BLaER1 treated with 17β-estradiol and CSF1 and Interleukin-3, amounts not matched to agents 10 nM and 100 nM (cell line): ENCODE data around the gene ASXL3.

ENCODE experiments used
- H3K27ac ChIP-seq, 11 experiments: shearing (Covaris generic); formaldehyde crosslinking; 2 replicates each; pipeline ENCODE4 v1.8.1; 2022
- H3K27me3 ChIP-seq, 11 experiments: shearing (Covaris generic); formaldehyde crosslinking; 2 replicates each; pipeline ENCODE4 v1.8.1; 2022
- H3K36me3 ChIP-seq, 11 experiments: shearing (Covaris generic); formaldehyde crosslinking; 2 replicates each; pipeline ENCODE4 v1.8.1; 2022
- H3K4me1 ChIP-seq, 10 experiments: shearing (Covaris generic); formaldehyde crosslinking; 2 replicates each; pipeline ENCODE4 v1.8.1; 2022
- H3K4me2 ChIP-seq, 11 experiments: shearing (Covaris generic); formaldehyde crosslinking; 2 replicates each; pipeline ENCODE4 v1.8.1; 2022
- H3K4me3 ChIP-seq, 10 experiments: shearing (Covaris generic); formaldehyde crosslinking; 2 replicates each; pipeline ENCODE4 v1.8.1; 2022
- H3K9ac ChIP-seq, 11 experiments: shearing (Covaris generic); formaldehyde crosslinking; 2 replicates each; pipeline ENCODE4 v1.8.1; 2022
- H3K9me3 ChIP-seq, 11 experiments: shearing (Covaris generic); formaldehyde crosslinking; replicated peaks in 1 of 11; 2 replicates each; pipeline ENCODE4 v1.8.1; 2022
- H4K20me1 ChIP-seq, 11 experiments: shearing (Covaris generic); formaldehyde crosslinking; 2 replicates each; pipeline ENCODE4 v1.8.1; 2022
- Cebpa-rat ChIP-seq, 11 experiments: shearing (Covaris generic); IDR thresholded peaks; 2 replicates each; pipeline ENCODE4 v1.8.1; 2022

Gene ASXL3

GRCh38 chr18:33717339-33717738 lies 139.3 kb downstream of the ASXL3 start:
- Histone ChIP-seq H3K9ac (no peak overlapping the region), H3K9me3 (peaks cover 0 to 2% (median 0%) of the 10 kb centered on the region in 11 experiments; a peak in 1 of 22 replicates), H3K4me1 (peaks cover 0 to 8% (median 0%) of the 10 kb centered on the region in 10 experiments; a peak in 7 of 20 replicates), H3K27me3 (no peaks in the 10 kb centered on the region), H3K36me3 (no peaks in the 10 kb centered on the region), H4K20me1 (no peaks in the 10 kb centered on the region), H3K27ac (no peak overlapping the region), H3K4me3 (no peak overlapping the region), H3K4me2 (no peak overlapping the region)
- TF ChIP-seq Cebpa-rat (IDR thresholded peaks at IDR 0.05): no peak

DNA sequence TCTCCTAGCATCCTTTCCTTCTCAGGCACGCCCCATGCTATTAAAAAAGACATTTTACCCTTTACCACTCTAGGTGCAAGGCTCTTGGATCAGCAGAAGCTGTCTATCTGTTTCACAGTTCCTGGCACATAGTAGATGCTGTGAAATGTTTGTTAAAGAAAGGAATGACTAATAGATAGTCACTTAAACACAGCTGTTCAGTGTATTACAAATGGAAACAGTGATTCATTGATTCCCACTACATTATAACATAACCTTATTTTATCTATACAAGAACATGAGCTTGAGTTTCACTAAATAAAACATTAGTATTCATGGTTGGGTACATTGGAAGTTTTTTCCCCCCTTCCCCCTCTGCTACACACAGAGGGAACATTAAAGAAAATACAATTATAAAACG lies 142.1 kb downstream of the ASXL3 start:
- TF ChIP-seq Cebpa-rat (IDR thresholded peaks at IDR 0.05): no peak

DNA sequence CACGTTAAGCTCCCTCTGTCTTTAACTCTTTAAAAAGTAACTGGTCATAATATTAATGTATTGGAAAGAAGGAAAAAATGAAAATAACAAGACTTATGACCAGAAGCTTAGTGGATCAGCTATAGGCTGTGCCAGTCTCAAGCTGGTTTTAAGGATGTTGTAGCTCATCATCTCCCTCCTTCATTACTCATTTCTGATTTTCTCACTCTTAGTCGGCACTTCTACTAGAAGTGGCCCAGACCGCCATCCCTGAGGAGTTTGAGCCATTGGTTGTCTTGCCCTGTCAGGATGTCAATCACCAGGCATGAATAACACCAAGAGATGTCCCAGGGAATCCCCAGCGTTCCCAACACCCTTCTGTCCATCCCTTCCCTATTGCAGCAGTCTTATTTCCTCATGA lies 151.5 kb downstream of the ASXL3 start:
- Histone ChIP-seq H4K20me1 (no peaks in the 10 kb centered on the region), H3K27me3 (no peaks in the 10 kb centered on the region), H3K4me2 (no peak overlapping the region), H3K4me1 (no peaks in the 10 kb centered on the region), H3K9me3 (no peaks in the 10 kb centered on the region), H3K36me3 (no peaks in the 10 kb centered on the region), H3K27ac (no peak overlapping the region), H3K4me3 (no peak overlapping the region), H3K9ac (no peak overlapping the region)
- TF ChIP-seq Cebpa-rat (IDR thresholded peaks at IDR 0.05): no peak

More for the DNA sequence above, 142.1 kb downstream of the ASXL3 start:
- no peak overlapping the region for H3K4me2 ChIP-seq
- H3K36me3 ChIP-seq: no peaks in the 10 kb centered on the region
- H3K9ac ChIP-seq: no peak overlapping the region
- no peak overlapping the region for H3K27ac ChIP-seq
- H3K27me3 ChIP-seq: no peaks in the 10 kb centered on the region
- peaks cover 0 to 8% (median 0%) of the 10 kb centered on the region in 10 experiments; a peak in 7 of 20 replicates for H3K4me1 ChIP-seq
- peaks cover 0 to 7% (median 0%) of the 10 kb centered on the region in 11 experiments; a peak in 3 of 22 replicates for H3K9me3 ChIP-seq
- no peaks in the 10 kb centered on the region for H4K20me1 ChIP-seq
- no peak overlapping the region for H3K4me3 ChIP-seq

GRCh38 chr18:33733376-33733775 lies 155.4 kb downstream of the ASXL3 start:
- Histone ChIP-seq H3K4me2 (no peak overlapping the region), H3K9ac (no peak overlapping the region), H3K9me3 (no peaks in the 10 kb centered on the region), H3K4me3 (no peak overlapping the region), H3K27ac (no peak overlapping the region), H3K4me1 (no peaks in the 10 kb centered on the region), H4K20me1 (no peaks in the 10 kb centered on the region), H3K27me3 (no peaks in the 10 kb centered on the region), H3K36me3 (no peaks in the 10 kb centered on the region)
- TF ChIP-seq Cebpa-rat (IDR thresholded peaks at IDR 0.05): no peak

DNA sequence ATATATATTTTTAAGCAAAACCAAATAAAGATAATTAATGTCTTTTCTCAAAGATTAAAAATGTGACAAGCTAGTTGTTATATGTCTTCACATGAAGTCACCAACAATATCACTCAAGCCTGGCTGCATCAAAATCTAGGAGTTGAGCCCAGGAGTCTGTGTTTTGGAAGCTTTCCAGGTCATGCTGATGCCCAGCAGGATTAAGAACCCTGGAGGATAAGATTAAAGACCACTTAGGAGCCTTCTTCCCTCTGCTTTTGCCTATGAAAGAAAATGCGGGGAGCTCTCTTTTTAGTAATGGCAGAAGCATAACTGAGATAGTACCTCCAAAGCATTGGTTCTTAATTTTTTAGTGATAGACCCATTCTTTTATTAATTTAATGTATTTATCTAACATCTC lies 157.4 kb downstream of the ASXL3 start:
- Histone ChIP-seq H3K36me3 (no peaks in the 10 kb centered on the region), H3K4me3 (no peak overlapping the region), H3K27ac (no peak overlapping the region), H3K4me2 (no peak overlapping the region), H3K4me1 (no peaks in the 10 kb centered on the region), H3K9me3 (no peaks in the 10 kb centered on the region), H3K9ac (no peak overlapping the region), H3K27me3 (no peaks in the 10 kb centered on the region), H4K20me1 (no peaks in the 10 kb centered on the region)
- TF ChIP-seq Cebpa-rat (IDR thresholded peaks at IDR 0.05): no peak

DNA sequence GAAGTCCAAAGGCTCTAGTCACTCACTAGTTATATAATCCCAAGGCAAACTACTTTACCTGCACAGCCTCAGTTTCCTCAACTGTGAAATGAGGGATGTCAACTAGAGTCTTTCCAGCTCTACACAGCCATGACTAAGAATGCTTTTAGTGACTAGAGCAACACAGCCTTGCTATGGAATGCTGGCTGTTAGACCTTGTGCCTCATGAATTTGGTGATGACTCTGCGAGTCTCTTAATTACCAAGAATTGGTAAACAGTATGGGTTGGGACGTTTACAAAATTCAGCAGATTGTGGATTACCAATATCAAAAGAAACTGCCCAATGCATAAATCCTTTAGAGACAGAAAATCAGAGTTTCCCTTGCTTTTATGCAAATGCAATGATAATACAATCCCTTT lies 163.7 kb downstream of the ASXL3 start:
- no peak overlapping the region for H3K9ac ChIP-seq
- no peak overlapping the region for H3K27ac ChIP-seq
- H3K4me2 ChIP-seq: no peak overlapping the region
- H3K4me3 ChIP-seq: no peak overlapping the region
- no peaks in the 10 kb centered on the region for H3K36me3 ChIP-seq
- no peaks in the 10 kb centered on the region for H3K4me1 ChIP-seq
- no peak for TF ChIP-seq Cebpa-rat (IDR thresholded peaks at IDR 0.05)
- no peaks in the 10 kb centered on the region for H3K27me3 ChIP-seq
- no peaks in the 10 kb centered on the region for H3K9me3 ChIP-seq
- H4K20me1 ChIP-seq: no peaks in the 10 kb centered on the region

GRCh38 chr18:33744032-33744697 lies 166.1 kb downstream of the ASXL3 start:
- Histone ChIP-seq H3K9me3 (no peaks in the 10 kb centered on the region), H3K4me2 (no peak overlapping the region), H3K27me3 (no peaks in the 10 kb centered on the region), H3K36me3 (no peaks in the 10 kb centered on the region), H3K4me1 (no peaks in the 10 kb centered on the region), H3K27ac (no peak overlapping the region), H3K4me3 (no peak overlapping the region), H4K20me1 (no peaks in the 10 kb centered on the region), H3K9ac (no peak overlapping the region)
- no peak for TF ChIP-seq Cebpa-rat (IDR thresholded peaks at IDR 0.05)

DNA sequence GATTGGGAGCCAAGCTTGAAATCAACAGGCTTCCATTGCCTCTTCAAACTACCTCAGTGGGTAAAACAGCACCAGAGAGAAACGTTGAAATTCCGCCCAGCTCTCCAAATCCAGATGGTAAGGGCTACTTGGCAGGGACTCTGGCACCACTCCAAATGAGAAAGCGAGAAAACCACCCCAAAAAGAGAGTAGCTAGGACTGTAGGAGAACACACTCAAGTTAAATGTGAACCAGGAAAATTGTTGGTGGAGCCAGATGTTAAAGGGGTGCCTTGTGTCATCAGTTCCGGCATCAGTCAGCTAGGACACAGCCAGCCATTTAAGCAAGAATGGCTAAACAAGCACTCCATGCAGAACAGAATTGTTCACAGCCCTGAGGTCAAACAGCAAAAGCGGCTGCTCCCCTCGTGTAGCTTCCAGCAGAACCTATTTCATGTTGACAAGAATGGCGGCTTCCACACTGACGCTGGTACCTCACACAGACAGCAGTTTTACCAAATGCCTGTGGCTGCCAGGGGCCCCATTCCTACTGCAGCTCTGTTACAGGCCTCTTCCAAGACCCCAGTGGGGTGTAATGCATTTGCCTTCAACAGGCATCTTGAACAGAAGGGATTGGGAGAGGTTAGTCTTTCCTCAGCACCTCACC lies 167.3 kb downstream of the ASXL3 start:
- Histone ChIP-seq H3K4me3 (no peak overlapping the region), H3K27ac (no peak overlapping the region), H4K20me1 (no peaks in the 10 kb centered on the region), H3K4me2 (no peak overlapping the region), H3K9me3 (no peaks in the 10 kb centered on the region), H3K36me3 (no peaks in the 10 kb centered on the region), H3K4me1 (peaks cover 5 to 11% (median 8%) of the 10 kb centered on the region in 10 experiments; a peak in 14 of 20 replicates), H3K9ac (no peak overlapping the region), H3K27me3 (no peaks in the 10 kb centered on the region)
- TF ChIP-seq Cebpa-rat (IDR thresholded peaks at IDR 0.05): no peak

GRCh38 chr18:33745871-33746545 lies 168.0 kb downstream of the ASXL3 start:
- Histone ChIP-seq H3K9me3 (no peaks in the 10 kb centered on the region), H4K20me1 (no peaks in the 10 kb centered on the region), H3K36me3 (no peaks in the 10 kb centered on the region), H3K27me3 (no peaks in the 10 kb centered on the region), H3K4me2 (no peak overlapping the region), H3K9ac (no peak overlapping the region), H3K4me1 (peaks cover 5 to 17% (median 8%) of the 10 kb centered on the region in 10 experiments; a peak in 14 of 20 replicates), H3K27ac (no peak overlapping the region), H3K4me3 (no peak overlapping the region)
- no peak for TF ChIP-seq Cebpa-rat (IDR thresholded peaks at IDR 0.05)
